Keratinocyte (primary cell): ENCODE data around the gene MARS1.

Experiments
- EZH2 ChIP-seq: IDR thresholded peaks from one replicate; pipeline ENCODE4 v1.6.1; 2012; ENCODE audit warnings: inconsistent platforms, mild to moderate bottlenecking, low read length, moderate library complexity
- TF ChIP-seq, protein P1 (sequence below), 3 experiments: IDR thresholded peaks in 1 of 3; conservative IDR thresholded peaks in 1 of 3; optimal IDR thresholded peaks in 1 of 3; 2 replicates in 2 of 3; 3 replicates in 1 of 3; pipeline versions ENCODE3 to v1.5.1; 2011; ENCODE audit warnings: low read length in 3 of 3, mild to moderate bottlenecking in 3 of 3, moderate library complexity in 2 of 3, control low read depth in 1 of 3, inconsistent platforms in 1 of 3; ENCODE audit not compliant: insufficient read depth in 2 of 3; ENCODE audit errors: extremely low read depth in 1 of 3

GRCh38 chr12:57518920-57519795, 31.3 kb downstream of the MARS1 start:
- TF ChIP-seq, protein P1, sequence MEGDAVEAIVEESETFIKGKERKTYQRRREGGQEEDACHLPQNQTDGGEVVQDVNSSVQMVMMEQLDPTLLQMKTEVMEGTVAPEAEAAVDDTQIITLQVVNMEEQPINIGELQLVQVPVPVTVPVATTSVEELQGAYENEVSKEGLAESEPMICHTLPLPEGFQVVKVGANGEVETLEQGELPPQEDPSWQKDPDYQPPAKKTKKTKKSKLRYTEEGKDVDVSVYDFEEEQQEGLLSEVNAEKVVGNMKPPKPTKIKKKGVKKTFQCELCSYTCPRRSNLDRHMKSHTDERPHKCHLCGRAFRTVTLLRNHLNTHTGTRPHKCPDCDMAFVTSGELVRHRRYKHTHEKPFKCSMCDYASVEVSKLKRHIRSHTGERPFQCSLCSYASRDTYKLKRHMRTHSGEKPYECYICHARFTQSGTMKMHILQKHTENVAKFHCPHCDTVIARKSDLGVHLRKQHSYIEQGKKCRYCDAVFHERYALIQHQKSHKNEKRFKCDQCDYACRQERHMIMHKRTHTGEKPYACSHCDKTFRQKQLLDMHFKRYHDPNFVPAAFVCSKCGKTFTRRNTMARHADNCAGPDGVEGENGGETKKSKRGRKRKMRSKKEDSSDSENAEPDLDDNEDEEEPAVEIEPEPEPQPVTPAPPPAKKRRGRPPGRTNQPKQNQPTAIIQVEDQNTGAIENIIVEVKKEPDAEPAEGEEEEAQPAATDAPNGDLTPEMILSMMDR (optimal IDR thresholded peaks at IDR 0.05 in 1 of 3, IDR thresholded peaks at IDR 0.05 in 1 of 3, conservative IDR thresholded peaks at IDR 0.05 in 1 of 3; ENCODE audit: extremely low read depth in 1 of 3, insufficient read depth in 2 of 3, low read length in 3 of 3): no peak
- no peak for TF ChIP-seq EZH2
